ENCODE data around the gene KDM4B.

Gene KDM4B

GRCh38 chr19:4997297-4997696 lies 28.4 kb downstream of the KDM4B start:
- peak overlapping the region; percentile 18 for H3K27ac ChIP-seq
- TF ChIP-seq ZFX (IDR thresholded peaks at IDR 0.05) (no peak), CTCF (conservative IDR thresholded peaks at IDR 0.05) (no peak)

- TF ChIP-seq ZFX (IDR thresholded peaks at IDR 0.05): no peak
- no peak for TF ChIP-seq CTCF (conservative IDR thresholded peaks at IDR 0.05)
- no peak overlapping the region for H3K27ac ChIP-seq
These were observed 31.3 kb downstream of the KDM4B start for GRCh38 chr19:5000120-5000611.

- TF ChIP-seq CTCF (conservative IDR thresholded peaks at IDR 0.05) (peak; percentile 91), ZFX (IDR thresholded peaks at IDR 0.05) (no peak)
- peak overlapping the region; percentile 72 for H3K27ac ChIP-seq
These were observed 32.7 kb downstream of the KDM4B start for GRCh38 chr19:5001615-5002014.

- peak overlapping the region; percentile 72 for H3K27ac ChIP-seq
- TF ChIP-seq ZFX (IDR thresholded peaks at IDR 0.05): no peak
- no peak for TF ChIP-seq CTCF (conservative IDR thresholded peaks at IDR 0.05)
These were observed 33.2 kb downstream of the KDM4B start for GRCh38 chr19:5002143-5002542.

GRCh38 chr19:5003781-5004180 lies 34.9 kb downstream of the KDM4B start:
- no peak overlapping the region for H3K27ac ChIP-seq
- no peak for TF ChIP-seq CTCF (conservative IDR thresholded peaks at IDR 0.05)
- TF ChIP-seq ZFX (IDR thresholded peaks at IDR 0.05): no peak

GRCh38 chr19:5005096-5005495 lies 36.2 kb downstream of the KDM4B start:
- no peak overlapping the region for H3K27ac ChIP-seq

GRCh38 chr19:5006201-5006600 lies 37.3 kb downstream of the KDM4B start:
- H3K27ac ChIP-seq: peak overlapping the region; percentile 46
- TF ChIP-seq CTCF (conservative IDR thresholded peaks at IDR 0.05): no peak
- TF ChIP-seq ZFX (IDR thresholded peaks at IDR 0.05): no peak

More at GRCh38 chr19:5005096-5005495, 36.2 kb downstream of the KDM4B start:
- no peak for TF ChIP-seq ZFX (IDR thresholded peaks at IDR 0.05)
- TF ChIP-seq CTCF (conservative IDR thresholded peaks at IDR 0.05): no peak

Data from C4-2B (cell line).